ENCODE data around the gene SVOP.

The SVOP gene

GRCh38 chr12:108876550-108876949 is 144.3 kb downstream of the SVOP start:
- Histone ChIP-seq H3K4me3 (ENCODE audit: insufficient read depth, low read length, poor library complexity, severe bottlenecking) (no peak overlapping the region), H3K27ac (ENCODE audit: low read depth, low read length) (no peak overlapping the region), H3K79me2 (ENCODE audit: insufficient read depth, low read length) (no peaks in the 10 kb centered on the region), H3K4me2 (ENCODE audit: low read depth, low read length, poor library complexity, severe bottlenecking) (no peak overlapping the region), H3K9me3 (ENCODE audit: insufficient read depth, low read length) (no peaks in the 10 kb centered on the region), H3K36me3 (ENCODE audit: low read length) (no peaks in the 10 kb centered on the region), H3K9ac (ENCODE audit: low read length) (no peak overlapping the region), H3K27me3 (ENCODE audit: low read length) (no peaks in the 10 kb centered on the region), H2AFZ (ENCODE audit: low read depth, low read length, severe bottlenecking) (no peak overlapping the region), H3F3A (ENCODE audit: insufficient read depth) (no peaks in the 10 kb centered on the region), H4K20me1 (ENCODE audit: low read depth, low read length) (no peaks in the 10 kb centered on the region), H3K9me2 (replicated peaks; ENCODE audit: insufficient read depth, low read length) (no peaks in the 10 kb centered on the region)
- TF ChIP-seq EZH2phosphoT487 (conservative IDR thresholded peaks at IDR 0.05; ENCODE audit: low read length): no peak
- TF ChIP-seq CTCF (IDR thresholded peaks at IDR 0.05; ENCODE audit: insufficient read depth, low read length, poor library complexity, severe bottlenecking): no peak

GRCh38 chr12:108875682-108876361 is 145.0 kb downstream of the SVOP start:
- Histone ChIP-seq H3K9ac (ENCODE audit: low read length) (no peak overlapping the region), H2AFZ (ENCODE audit: low read depth, low read length, severe bottlenecking) (no peak overlapping the region), H3K9me2 (replicated peaks; ENCODE audit: insufficient read depth, low read length) (no peaks in the 10 kb centered on the region), H3K9me3 (ENCODE audit: insufficient read depth, low read length) (no peaks in the 10 kb centered on the region), H3K27ac (ENCODE audit: low read depth, low read length) (no peak overlapping the region), H4K20me1 (ENCODE audit: low read depth, low read length) (no peaks in the 10 kb centered on the region), H3K4me3 (ENCODE audit: insufficient read depth, low read length, poor library complexity, severe bottlenecking) (no peak overlapping the region), H3K27me3 (ENCODE audit: low read length) (no peaks in the 10 kb centered on the region), H3K79me2 (ENCODE audit: insufficient read depth, low read length) (no peaks in the 10 kb centered on the region), H3K36me3 (ENCODE audit: low read length) (no peaks in the 10 kb centered on the region), H3K4me2 (ENCODE audit: low read depth, low read length, poor library complexity, severe bottlenecking) (no peak overlapping the region), H3F3A (ENCODE audit: insufficient read depth) (no peaks in the 10 kb centered on the region)
- no peak for TF ChIP-seq EZH2phosphoT487 (conservative IDR thresholded peaks at IDR 0.05; ENCODE audit: low read length)
- no peak for TF ChIP-seq CTCF (IDR thresholded peaks at IDR 0.05; ENCODE audit: insufficient read depth, low read length, poor library complexity, severe bottlenecking)

- Histone ChIP-seq H3K27ac (ENCODE audit: low read depth, low read length) (no peak overlapping the region), H3K9ac (ENCODE audit: low read length) (no peak overlapping the region), H3K4me2 (ENCODE audit: low read depth, low read length, poor library complexity, severe bottlenecking) (no peak overlapping the region), H3K4me3 (ENCODE audit: insufficient read depth, low read length, poor library complexity, severe bottlenecking) (no peak overlapping the region), H4K20me1 (ENCODE audit: low read depth, low read length) (no peaks in the 10 kb centered on the region), H3K36me3 (ENCODE audit: low read length) (no peaks in the 10 kb centered on the region), H2AFZ (ENCODE audit: low read depth, low read length, severe bottlenecking) (no peak overlapping the region), H3K9me2 (replicated peaks; ENCODE audit: insufficient read depth, low read length) (no peaks in the 10 kb centered on the region), H3K79me2 (ENCODE audit: insufficient read depth, low read length) (no peaks in the 10 kb centered on the region), H3K9me3 (ENCODE audit: insufficient read depth, low read length) (no peaks in the 10 kb centered on the region), H3K27me3 (ENCODE audit: low read length) (no peaks in the 10 kb centered on the region), H3F3A (ENCODE audit: insufficient read depth) (no peaks in the 10 kb centered on the region)
- TF ChIP-seq EZH2phosphoT487 (conservative IDR thresholded peaks at IDR 0.05; ENCODE audit: low read length): no peak
- no peak for TF ChIP-seq CTCF (IDR thresholded peaks at IDR 0.05; ENCODE audit: insufficient read depth, low read length, poor library complexity, severe bottlenecking)
Measured at GRCh38 chr12:108875280-108875679, 145.6 kb downstream of the SVOP start.

Measured in SU-DHL-6 (cell line).